HepG2 (cell line): ENCODE measurements around the gene CEBPG. TPM values are rescaled to one million over a fixed set of nuclear protein-coding genes. Genes with fewer than 3 reads are reported as not detected.

Source experiments
- ATAC-seq: fragments of 200-7000 bp; cut with Tn5 transposase; 3 replicates; pipeline ENCODE4 v1.9.1; 2020; ENCODE audit warnings: mild to moderate bottlenecking, moderate library complexity
- BruUV-seq: library from RNA; stranded (reverse); fragments of 400-500 nt; replicated peaks from 2 replicates; lab custom pipeline; 2021; lab: Mats Ljungman, UMichigan
- CTCF ChIA-PET: fragments of 300-600 bp; formaldehyde crosslinking; extraction: SDS; loops from one replicate; lab custom pipeline; 2021; ENCODE audit warnings: low total read pairs, inconsistent platforms, low intra/inter-chr PET ratio; lab: Yijun Ruan, JAX
- POLR2A ChIA-PET: fragments of 350-600 bp; sonication (Branson Sonifier 250); formaldehyde crosslinking; loops from one replicate; lab custom pipeline; 2020; ENCODE audit warnings: antibody characterized with exemption, inconsistent platforms; lab: Yijun Ruan, JAX
- DNase-seq: peaks from one replicate; pipeline ENCODE4 v3.0.0-alpha.2; 2015; ENCODE audit warnings: low spot score
- FAIRE-seq: peaks from 3 replicates; lab custom pipeline; 2011; peaks lifted over from hg19 to GRCh38; lab: Jason Lieb, UNC
- H2AFZ ChIP-seq: one replicate; pipeline ENCODE4 v1.6.1; 2011; ENCODE audit warnings: low read length, inconsistent platforms
- H3K27ac ChIP-seq: fragments of 300-600 bp; 3 replicates; pipeline ENCODE4 v1.8.0; 2011; ENCODE audit warnings: mixed run types, mild to moderate bottlenecking, mixed read lengths, low read length, inconsistent platforms; ENCODE audit not compliant: insufficient read depth; ENCODE audit errors: extremely low read length
- H3K27me3 ChIP-seq, 2 experiments: fragments of 200-600 bp in 1 of 2; 2 replicates in 1 of 2; 3 replicates in 1 of 2; pipeline versions ENCODE4 v1.6.0 to v1.8.0; 2011; ENCODE audit warnings: low read length in 2 of 2, mild to moderate bottlenecking in 2 of 2, moderate library complexity in 2 of 2, inconsistent platforms in 1 of 2; ENCODE audit not compliant: insufficient read depth in 2 of 2, control insufficient read depth in 1 of 2
- H3K36me3 ChIP-seq, 2 experiments: fragments of 200-600 bp in 1 of 2; replicated peaks in 1 of 2; 2 replicates in 1 of 2; 3 replicates in 1 of 2; pipeline versions ENCODE4 v1.5.1 to v1.8.0; 2011; ENCODE audit warnings: low read length in 2 of 2, inconsistent platforms in 1 of 2; ENCODE audit not compliant: insufficient read depth in 2 of 2, control insufficient read depth in 1 of 2
- H3K4me1 ChIP-seq: 2 replicates; pipeline ENCODE4 v1.5.1; 2012; ENCODE audit warnings: low read length, inconsistent platforms; ENCODE audit not compliant: insufficient read depth
- H3K4me2 ChIP-seq: 2 replicates; pipeline ENCODE4 v1.6.0; 2011; ENCODE audit warnings: low read depth, low read length, inconsistent platforms
- H3K4me3 ChIP-seq, 3 experiments: fragments of 200-600 bp in 1 of 3; sonication (generic), shearing (Covaris generic) in 1 of 3; replicated peaks in 1 of 3; 2 replicates each; pipeline ENCODE4 v1.5.1; 2011 to 2016; ENCODE audit warnings: low read length in 3 of 3, inconsistent platforms in 2 of 3, low read depth in 2 of 3, mild to moderate bottlenecking in 2 of 3, control low read depth in 1 of 3, mixed read lengths in 1 of 3; ENCODE audit not compliant: insufficient read depth in 1 of 3
- H3K79me2 ChIP-seq: one replicate; pipeline ENCODE4 v1.6.1; 2011; ENCODE audit warnings: low read length, inconsistent platforms; ENCODE audit not compliant: insufficient read depth
- H3K9ac ChIP-seq: 2 replicates; pipeline ENCODE4 v1.6.0; 2011; ENCODE audit warnings: mild to moderate bottlenecking, low read depth, low read length, inconsistent platforms; ENCODE audit not compliant: insufficient read depth
- H3K9me3 ChIP-seq: 2 replicates; pipeline ENCODE4 v1.5.1; 2012; ENCODE audit warnings: mild to moderate bottlenecking, low read length
- H4K20me1 ChIP-seq: 2 replicates; pipeline ENCODE4 v1.6.0; 2011; ENCODE audit warnings: inconsistent platforms, mild to moderate bottlenecking, low read length, moderate library complexity; ENCODE audit not compliant: insufficient read depth
- ATF4 ChIP-seq, 2 experiments: fragments of 450-650 bp in 1 of 2; sonication (generic) in 1 of 2; formaldehyde crosslinking; IDR thresholded peaks; 2 replicates each; pipeline versions ENCODE4 v1.5.0 to v1.8.0; 2020 to 2022; ENCODE audit warnings: mild to moderate bottlenecking in 1 of 2, missing genetic modification reagents in 1 of 2
- CEBPB ChIP-seq: IDR thresholded peaks from 2 replicates; pipeline ENCODE4 v1.6.1; 2011; ENCODE audit warnings: low read depth, low read length, improper control_type of control experiment, borderline replicate concordance
- CEBPG ChIP-seq: IDR thresholded peaks from 2 replicates; pipeline ENCODE4 v1.6.1; 2016
- NBN ChIP-seq: fragments of 450-650 bp; conservative IDR thresholded peaks from 2 replicates; pipeline ENCODE4 v1.6.1; 2017
- NONO ChIP-seq, 2 experiments: fragments of 450-650 bp in 1 of 2; sonication (generic) in 1 of 2; formaldehyde crosslinking in 1 of 2; IDR thresholded peaks in 1 of 2; conservative IDR thresholded peaks in 1 of 2; 2 replicates each; pipeline versions ENCODE4 v1.6.1 to v1.8.0; 2017 to 2022; ENCODE audit warnings: mild to moderate bottlenecking in 1 of 2, missing genetic modification reagents in 1 of 2, moderate library complexity in 1 of 2
- TSC22D2 ChIP-seq: sonication (generic); formaldehyde crosslinking; IDR thresholded peaks from 2 replicates; pipeline ENCODE4 v1.5.1; 2020; ENCODE audit warnings: missing genetic modification reagents, mild to moderate bottlenecking, borderline replicate concordance
- ZMYM2 ChIP-seq: sonication (generic); formaldehyde crosslinking; IDR thresholded peaks from 2 replicates; pipeline ENCODE4 v1.8.0; 2022; ENCODE audit warnings: mild to moderate bottlenecking, missing genetic modification reagents
- ZNF205 ChIP-seq: IDR thresholded peaks from 2 replicates; pipeline ENCODE4 v1.6.1; 2018; ENCODE audit warnings: missing biosample characterization, missing genetic modification reagents
- ZNF720 ChIP-seq: sonication (generic); formaldehyde crosslinking; IDR thresholded peaks from 2 replicates; pipeline ENCODE4 v1.4.0; 2020; ENCODE audit warnings: missing genetic modification reagents
- ZSCAN31 ChIP-seq: sonication (generic); formaldehyde crosslinking; IDR thresholded peaks from 2 replicates; pipeline ENCODE4 v1.5.0; 2020; ENCODE audit warnings: low read depth, mild to moderate bottlenecking, missing genetic modification reagents
- WGBS: methylation state at CpG from one replicate; pipeline ENCODE4 v1.1.6; 2017; ENCODE audit warnings: low lambda C conversion rate; 5-methylcytosine and 5-hydroxymethylcytosine counted together
- in situ Hi-C: cut with HindIII; loops from 2 replicates; pipeline ENCODE4 v1.10.0; 2017; ENCODE audit warnings: low pct_unique_long_range_greater_than_20kb; ENCODE audit not compliant: extremely low pct_ligation_motif_present
- intact Hi-C: fragments of 100-400 bp; cut with micrococcal nuclease; formaldehyde crosslinking; loops from one replicate; pipeline ENCODE4 v1.10.0; 2022; ENCODE audit not compliant: unreplicated experiment
- polyA plus RNA-seq, 8 experiments: library from polyadenylated mRNA; depleted of rRNA in 3 of 8; stranded (reverse) in 7 of 8; unstranded in 1 of 8; fragments of >200 nt; fragmentation: Illumina TruSeq in 4 of 8; extraction: Trizol in 4 of 8; gene quantifications; 2 replicates each; pipeline versions ENCODE4 v1.2.1 to v1.2.3, GENCODE V29; 2011 to 2016; ENCODE audit warnings: low read depth in 4 of 8, missing spikeins in 1 of 8, mixed read lengths in 1 of 8; ENCODE audit not compliant: insufficient read depth in 1 of 8
- total RNA-seq, 5 experiments: library from RNA; depleted of rRNA; stranded (reverse); fragments of >200 nt; fragmentation: Illumina TruSeq; extraction: Trizol; gene quantifications; 2 replicates each; pipeline ENCODE4 v1.2.3, GENCODE V29; 2016; ENCODE audit warnings: low read depth in 1 of 5
- TF ChIP-seq, protein P1 (sequence below): sonication (generic); formaldehyde crosslinking; IDR thresholded peaks from 2 replicates; pipeline ENCODE4 v1.8.0; 2022; ENCODE audit warnings: mild to moderate bottlenecking, missing genetic modification reagents, moderate library complexity
- TF ChIP-seq, protein P2 (sequence below): fragments of 450-650 bp; IDR thresholded peaks from 2 replicates; pipeline ENCODE4 v1.6.1; 2017

Gene CEBPG
- total and polyA plus RNA-seq, 2 of the 13 experiments (the other 11 are each of a cell fraction or from before 2014, with no cell fraction given) = 25.7 to 34.3 TPM

DNA sequence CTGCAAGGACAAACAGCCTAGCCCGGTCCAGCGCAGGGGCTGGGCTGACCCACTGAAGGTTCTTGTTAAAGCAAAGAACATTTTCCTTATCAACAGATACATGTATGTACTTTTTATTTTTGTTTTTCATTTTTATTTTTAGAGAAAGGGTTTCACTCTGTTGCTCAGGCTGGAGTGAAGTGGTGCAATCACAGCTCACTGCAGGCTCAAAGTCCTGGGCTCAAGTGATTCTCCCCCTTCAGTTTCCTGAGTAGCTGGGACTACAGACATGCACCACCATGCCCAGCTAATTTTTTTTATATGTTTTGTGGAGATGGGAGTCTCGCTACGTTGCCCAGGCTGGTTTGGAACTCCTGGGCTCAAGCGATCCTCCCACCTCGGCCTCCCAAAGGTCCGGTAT is 47.9 kb downstream of the CEBPG start (continued):
- no peak for TF ChIP-seq ZSCAN31
- no peak for TF ChIP-seq ATF4 (CRISPR knock-in tag; IDR thresholded peaks at IDR 0.05)
- TF ChIP-seq ZMYM2 (CRISPR knock-in tag) = no peak
- TF ChIP-seq TSC22D2 (CRISPR knock-in tag) = no peak
- TF ChIP-seq, protein P1, sequence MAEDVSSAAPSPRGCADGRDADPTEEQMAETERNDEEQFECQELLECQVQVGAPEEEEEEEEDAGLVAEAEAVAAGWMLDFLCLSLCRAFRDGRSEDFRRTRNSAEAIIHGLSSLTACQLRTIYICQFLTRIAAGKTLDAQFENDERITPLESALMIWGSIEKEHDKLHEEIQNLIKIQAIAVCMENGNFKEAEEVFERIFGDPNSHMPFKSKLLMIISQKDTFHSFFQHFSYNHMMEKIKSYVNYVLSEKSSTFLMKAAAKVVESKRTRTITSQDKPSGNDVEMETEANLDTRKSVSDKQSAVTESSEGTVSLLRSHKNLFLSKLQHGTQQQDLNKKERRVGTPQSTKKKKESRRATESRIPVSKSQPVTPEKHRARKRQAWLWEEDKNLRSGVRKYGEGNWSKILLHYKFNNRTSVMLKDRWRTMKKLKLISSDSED = no peak
- peak; percentile 79; the same call in 1 of the 2 replicates for TF ChIP-seq CEBPB
- TF ChIP-seq ZNF205 (CRISPR knock-in tag) = no peak
- 0 out of 2 replicates have a peak, but pooled peaks have one; percentile 34 for TF ChIP-seq CEBPG (CRISPR knock-in tag)

DNA sequence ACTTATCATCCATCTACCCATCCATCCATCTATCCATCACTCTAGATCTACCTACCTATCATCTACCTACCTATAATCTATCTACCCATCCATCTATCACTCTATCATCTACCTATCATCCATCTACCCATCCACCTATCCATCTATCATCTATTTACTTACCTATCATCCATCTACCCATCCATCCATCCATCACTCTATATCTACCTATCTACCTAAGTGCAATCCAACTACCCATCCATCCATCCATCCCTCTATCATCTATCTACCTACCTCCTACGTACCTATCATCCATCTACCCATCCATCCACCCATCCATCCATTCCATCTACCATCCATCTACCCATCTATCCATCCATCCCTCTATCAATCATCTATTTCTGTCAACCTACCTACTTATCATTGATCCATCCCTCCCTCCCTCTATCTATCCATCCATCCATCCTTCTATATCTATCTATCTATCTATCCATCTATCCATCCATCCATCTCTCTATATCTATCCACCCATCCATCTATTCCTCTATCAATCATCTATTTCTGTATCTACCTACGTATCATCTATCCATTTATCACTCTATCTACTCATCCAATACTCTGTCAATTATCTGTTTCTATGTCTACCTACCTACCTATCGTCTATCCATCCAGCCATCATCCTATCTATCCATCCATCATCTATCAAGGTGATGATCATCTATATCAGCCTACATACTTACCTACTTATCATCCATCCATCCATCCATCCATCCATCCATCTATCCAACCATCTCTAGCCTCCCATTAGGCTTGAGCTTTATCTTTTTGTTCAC is 49.1 kb downstream of the CEBPG start:
- FAIRE-seq (no peak), ATAC-seq (no peak), DNase-seq (no peak)
- H4K20me1 ChIP-seq = no peaks in the 10 kb centered on the region
- H3K4me3 ChIP-seq = no peak overlapping the region
- H3K79me2 ChIP-seq = no peaks in the 10 kb centered on the region
- no peak overlapping the region for H3K27ac ChIP-seq
- no peaks in the 10 kb centered on the region for H3K9me3 ChIP-seq
- in situ Hi-C loops = no loop called here
- no peak overlapping the region for H2AFZ ChIP-seq
- WGBS = 96% methylated on average over 3 of the region's 3 CpGs
- POLR2A ChIA-PET = no interaction called here
- CTCF ChIA-PET = no interaction called here
- no peak overlapping the region for H3K4me2 ChIP-seq
- H3K27me3 ChIP-seq = no peaks in the 10 kb centered on the region
- BruUV-seq = no TSS peak
- peak; percentile 65; the same call in 1 of the 2 replicates for TF ChIP-seq NBN
- no peak for TF ChIP-seq ZNF720 (CRISPR knock-in tag)
- TF ChIP-seq, protein P2, sequence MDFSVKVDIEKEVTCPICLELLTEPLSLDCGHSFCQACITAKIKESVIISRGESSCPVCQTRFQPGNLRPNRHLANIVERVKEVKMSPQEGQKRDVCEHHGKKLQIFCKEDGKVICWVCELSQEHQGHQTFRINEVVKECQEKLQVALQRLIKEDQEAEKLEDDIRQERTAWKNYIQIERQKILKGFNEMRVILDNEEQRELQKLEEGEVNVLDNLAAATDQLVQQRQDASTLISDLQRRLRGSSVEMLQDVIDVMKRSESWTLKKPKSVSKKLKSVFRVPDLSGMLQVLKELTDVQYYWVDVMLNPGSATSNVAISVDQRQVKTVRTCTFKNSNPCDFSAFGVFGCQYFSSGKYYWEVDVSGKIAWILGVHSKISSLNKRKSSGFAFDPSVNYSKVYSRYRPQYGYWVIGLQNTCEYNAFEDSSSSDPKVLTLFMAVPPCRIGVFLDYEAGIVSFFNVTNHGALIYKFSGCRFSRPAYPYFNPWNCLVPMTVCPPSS = peak; percentile 31; the same call in 1 of the 2 replicates
- 0 out of 2 replicates have a peak, but pooled peaks have one; percentile 26 for TF ChIP-seq NONO (IDR thresholded peaks at IDR 0.05)
- no peak for TF ChIP-seq NONO (CRISPR knock-in tag; conservative IDR thresholded peaks at IDR 0.05)
- peaks cover 16% of the 10 kb centered on the region for H3K4me1 ChIP-seq
- H3K9ac ChIP-seq = no peak overlapping the region
- H3K36me3 ChIP-seq = no peaks in the 10 kb centered on the region
- intact Hi-C loops = no loop called here
